Stimulated activated CD4-positive, alpha-beta T cell treated with anti-CD3 and anti-CD28 coated beads, Interleukin-4, amount 100 ng/mL, for 4 hours (primary cell): ENCODE results near the gene SLC30A3.

Experiments used
- DNase-seq, 2 experiments: peaks; one replicate each; pipeline ENCODE4 v3.0.0-alpha.2; 2020

The SLC30A3 gene

GRCh38 chr2:27225526-27225925 lies 37.3 kb downstream of the SLC30A3 start:
- DNase-seq, result no peak

GRCh38 chr2:27223416-27223815 lies 39.4 kb downstream of the SLC30A3 start:
- no peak for DNase-seq

GRCh38 chr2:27222407-27222806 lies 40.4 kb downstream of the SLC30A3 start:
- no peak for DNase-seq

GRCh38 chr2:27221166-27221565 lies 41.7 kb downstream of the SLC30A3 start:
- no peak for DNase-seq

GRCh38 chr2:27220091-27220490 lies 42.8 kb downstream of the SLC30A3 start:
- no peak for DNase-seq

- no peak for DNase-seq
Measured at GRCh38 chr2:27219091-27219490, 43.8 kb downstream of the SLC30A3 start.

- no peak for DNase-seq
Measured at GRCh38 chr2:27218614-27219013, 44.2 kb downstream of the SLC30A3 start.

- DNase-seq, result peak; percentile 87 to 94
Measured at GRCh38 chr2:27217173-27218121, 45.4 kb downstream of the SLC30A3 start, which contains the start of gene CAD. Gene CAD, plus strand, starts transcription at chr2:27217369. Its CDS starts 183 bp downstream, at chr2:27217552.

GRCh38 chr2:27216416-27217137 lies 46.3 kb downstream of the SLC30A3 start:
- no peak for DNase-seq

- DNase-seq, result no peak
Measured at GRCh38 chr2:27214941-27215340, 47.9 kb downstream of the SLC30A3 start.

- DNase-seq, result peak in 1 of 2 experiments; percentile 31
Measured at GRCh38 chr2:27212626-27213471, 50.0 kb downstream of the SLC30A3 start.

GRCh38 chr2:27211943-27212625 lies 50.8 kb downstream of the SLC30A3 start, which contains the start of the genes ATRAID and SLC5A6:
Gene ATRAID, plus strand, starts transcription at chr2:27212041. Its CDS starts 328 bp downstream, at chr2:27212369.
Gene SLC5A6, minus strand, starts transcription at chr2:27212268. Its CDS starts 4,618 bp downstream, at chr2:27207650.
- peak; percentile 87 to 88 for DNase-seq

- DNase-seq, result no peak
Measured at GRCh38 chr2:27211241-27211942, 51.5 kb downstream of the SLC30A3 start.

- DNase-seq, result no peak
Measured at GRCh38 chr2:27209621-27210401, 53.0 kb downstream of the SLC30A3 start.

- DNase-seq, result no peak
Measured at GRCh38 chr2:27208486-27209050, 54.3 kb downstream of the SLC30A3 start.

- no peak for DNase-seq
Measured at GRCh38 chr2:27206346-27206745, 56.5 kb downstream of the SLC30A3 start.

- no peak for DNase-seq
Measured at GRCh38 chr2:27205206-27205605, 57.6 kb downstream of the SLC30A3 start.

GRCh38 chr2:27204566-27204965 lies 58.3 kb downstream of the SLC30A3 start:
- DNase-seq, result no peak

GRCh38 chr2:27203741-27204140 lies 59.1 kb downstream of the SLC30A3 start:
- DNase-seq, result no peak
